Thoracic aorta (tissue), 2 donors: ENCODE data around the gene ID1. TPM values are rescaled to one million over a fixed set of nuclear protein-coding genes. Genes with fewer than 3 reads are reported as not detected.

Experiments
- ATAC-seq: fragments of 150-250 bp; one replicate; pipeline ENCODE4 v1.8.0; 2017; ENCODE audit warnings: low read depth; ENCODE audit not compliant: insufficient number of reproducible peaks, low FRiP score
- DNase-seq: peaks from one replicate; pipeline ENCODE4 v3.0.0-alpha.2; 2020; ENCODE audit warnings: low spot score
- H3K27ac ChIP-seq, 2 donors: fragments of 200-600 bp; sonication (generic); 1 replicate in 1 of 2; 2 replicates in 1 of 2; pipeline ENCODE4 v1.5.1; 2016; ENCODE audit warnings: mild to moderate bottlenecking in 2 of 2, moderate library complexity in 2 of 2
- H3K27me3 ChIP-seq: fragments of 200-600 bp; sonication (generic); replicated peaks from 2 replicates; pipeline ENCODE4 v1.6.0; 2016; ENCODE audit warnings: mild to moderate bottlenecking; ENCODE audit not compliant: insufficient read depth
- H3K36me3 ChIP-seq: fragments of 200-600 bp; sonication (generic); one replicate; pipeline ENCODE4 v1.5.1; 2016
- H3K4me1 ChIP-seq, 2 donors: fragments of 200-600 bp; sonication (generic); 1 replicate in 1 of 2; 2 replicates in 1 of 2; pipeline versions ENCODE4 v1.5.1 to v1.6.0; 2016; ENCODE audit warnings: low read depth in 2 of 2, mild to moderate bottlenecking in 1 of 2; ENCODE audit not compliant: control insufficient read depth in 1 of 2
- H3K4me3 ChIP-seq: fragments of 200-600 bp; sonication (generic); 2 replicates; pipeline ENCODE4 v1.5.1; 2016; ENCODE audit warnings: mild to moderate bottlenecking
- H3K9me3 ChIP-seq: fragments of 200-600 bp; sonication (generic); 2 replicates; pipeline ENCODE4 v1.5.1; 2016
- total RNA-seq, 2 donors: library from RNA; depleted of rRNA; stranded (reverse); fragments of >200 nt; gene quantifications; one replicate each; pipeline versions ENCODE4 v1.1.0 to v1.2.3, GENCODE V29; 2016
- TF ChIP-seq, protein P1 (sequence below): fragments of 200-600 bp; sonication (generic); IDR thresholded peaks from one replicate; pipeline ENCODE4 v1.5.1; 2019; ENCODE audit warnings: antibody characterized with exemption

Gene ID1
- total RNA-seq, 2 donors from 2014 or later: 310 to 944 TPM

GRCh38 chr20:31630187-31630790 is 25.2 kb downstream of the ID1 start:
- TF ChIP-seq, protein P1, sequence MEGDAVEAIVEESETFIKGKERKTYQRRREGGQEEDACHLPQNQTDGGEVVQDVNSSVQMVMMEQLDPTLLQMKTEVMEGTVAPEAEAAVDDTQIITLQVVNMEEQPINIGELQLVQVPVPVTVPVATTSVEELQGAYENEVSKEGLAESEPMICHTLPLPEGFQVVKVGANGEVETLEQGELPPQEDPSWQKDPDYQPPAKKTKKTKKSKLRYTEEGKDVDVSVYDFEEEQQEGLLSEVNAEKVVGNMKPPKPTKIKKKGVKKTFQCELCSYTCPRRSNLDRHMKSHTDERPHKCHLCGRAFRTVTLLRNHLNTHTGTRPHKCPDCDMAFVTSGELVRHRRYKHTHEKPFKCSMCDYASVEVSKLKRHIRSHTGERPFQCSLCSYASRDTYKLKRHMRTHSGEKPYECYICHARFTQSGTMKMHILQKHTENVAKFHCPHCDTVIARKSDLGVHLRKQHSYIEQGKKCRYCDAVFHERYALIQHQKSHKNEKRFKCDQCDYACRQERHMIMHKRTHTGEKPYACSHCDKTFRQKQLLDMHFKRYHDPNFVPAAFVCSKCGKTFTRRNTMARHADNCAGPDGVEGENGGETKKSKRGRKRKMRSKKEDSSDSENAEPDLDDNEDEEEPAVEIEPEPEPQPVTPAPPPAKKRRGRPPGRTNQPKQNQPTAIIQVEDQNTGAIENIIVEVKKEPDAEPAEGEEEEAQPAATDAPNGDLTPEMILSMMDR: no peak
- no peak overlapping the region for H3K27ac ChIP-seq
- ATAC-seq (no peak), DNase-seq (no peak)
- H3K27me3 ChIP-seq: no peaks in the 10 kb centered on the region
- no peaks in the 10 kb centered on the region for H3K9me3 ChIP-seq
- H3K4me3 ChIP-seq: no peak overlapping the region
- no peaks in the 10 kb centered on the region for H3K36me3 ChIP-seq
- no peaks in the 10 kb centered on the region for H3K4me1 ChIP-seq

GRCh38 chr20:31632548-31633338 is 27.7 kb downstream of the ID1 start:
- Histone ChIP-seq H3K4me3 (no peak overlapping the region), H3K9me3 (no peaks in the 10 kb centered on the region), H3K27me3 (no peaks in the 10 kb centered on the region), H3K36me3 (no peaks in the 10 kb centered on the region), H3K27ac (no peak overlapping the region), H3K4me1 (no peaks in the 10 kb centered on the region)
- no peak for ATAC-seq
- no peak for DNase-seq
- TF ChIP-seq, protein P1: no peak

DNA sequence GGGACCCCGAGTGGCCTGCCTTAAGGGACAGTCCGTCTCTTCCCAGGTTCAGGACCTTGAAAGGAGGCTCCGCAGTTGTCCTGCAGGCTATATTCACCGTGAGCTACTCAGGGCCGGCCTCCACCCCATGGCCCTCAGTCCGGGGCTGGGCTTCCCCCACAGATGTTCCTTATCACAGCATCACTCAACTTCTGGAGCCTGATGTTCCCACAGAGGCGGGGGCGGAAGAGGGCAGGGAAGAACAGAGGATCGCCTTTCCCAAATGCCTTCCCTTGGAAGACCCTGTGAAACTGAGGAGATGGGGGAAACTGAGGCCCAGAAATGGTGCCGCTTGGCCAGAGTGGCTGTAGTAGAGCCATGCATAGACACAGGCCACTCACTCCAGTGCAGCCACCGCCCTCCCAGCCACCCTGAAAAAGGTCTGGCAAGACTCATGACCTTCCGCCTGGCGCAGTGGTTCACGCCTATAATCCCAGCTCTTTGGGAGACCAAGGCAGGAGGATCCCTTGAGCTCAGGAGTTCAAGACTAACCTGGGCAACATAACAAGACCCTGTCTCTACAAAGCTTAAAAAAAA is 28.3 kb downstream of the ID1 start:
- Histone ChIP-seq H3K4me1 (no peaks in the 10 kb centered on the region), H3K4me3 (no peak overlapping the region), H3K9me3 (no peaks in the 10 kb centered on the region), H3K36me3 (no peaks in the 10 kb centered on the region), H3K27me3 (no peaks in the 10 kb centered on the region), H3K27ac (no peak overlapping the region)
- DNase-seq (no peak), ATAC-seq (no peak)
- TF ChIP-seq, protein P1: no peak

GRCh38 chr20:31637660-31638059 is 32.6 kb downstream of the ID1 start, which contains the start of gene COX4I2:
Gene COX4I2, plus strand, starts transcription at chr20:31637912. Its CDS starts 1,106 bp downstream, at chr20:31639018.
- ATAC-seq: no peak
- H3K4me3 ChIP-seq: no peak within 1 kb of the TSS
- TF ChIP-seq, protein P1: no peak

DNA sequence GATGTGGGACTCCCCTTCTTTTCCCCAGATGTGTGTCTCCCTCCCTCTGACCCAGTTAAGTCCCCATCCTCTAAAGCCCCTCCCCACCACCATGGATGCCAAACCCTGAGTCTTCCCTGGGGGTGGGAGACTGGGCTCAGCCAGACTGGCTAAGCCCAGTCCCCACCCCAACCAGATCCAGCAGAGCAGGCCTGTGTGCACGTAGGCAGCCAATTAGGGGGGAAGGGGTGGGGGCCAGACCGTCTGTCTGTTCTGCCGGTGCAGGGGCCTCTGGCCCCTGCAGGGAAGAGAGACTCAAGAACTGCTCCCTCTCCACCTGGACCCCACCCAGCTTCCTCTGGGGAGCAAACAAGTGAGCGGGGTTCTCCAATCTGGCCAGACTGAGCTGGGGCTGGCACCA is 33.2 kb downstream of the ID1 start:
- H3K9me3 ChIP-seq: no peaks in the 10 kb centered on the region
- no peak overlapping the region for H3K4me3 ChIP-seq
- H3K4me1 ChIP-seq: no peaks in the 10 kb centered on the region
- no peaks in the 10 kb centered on the region for H3K27me3 ChIP-seq
- H3K27ac ChIP-seq: no peak overlapping the region
- TF ChIP-seq, protein P1: no peak
- DNase-seq (no peak), ATAC-seq (no peak)
- no peaks in the 10 kb centered on the region for H3K36me3 ChIP-seq

More at GRCh38 chr20:31637660-31638059, 32.6 kb downstream of the ID1 start, which contains the start of gene COX4I2:
- Histone ChIP-seq H3K36me3 (no peaks in the 10 kb centered on the region), H3K27me3 (no peaks in the 10 kb centered on the region), H3K9me3 (no peaks in the 10 kb centered on the region), H3K4me1 (no peaks in the 10 kb centered on the region), H3K27ac (no peak within 1 kb of the TSS)
- no peak for DNase-seq
